Lower lobe of right lung (tissue), 2 donors: ENCODE results near the gene C11orf68. TPM values are rescaled to one million over a fixed set of nuclear protein-coding genes. Genes with fewer than 3 reads are reported as not detected.
"Not testable (repeated sequence)": the region's sequence is repeated elsewhere in the genome, so short reads cannot be mapped to it uniquely, and the experiment has no call there.

Source experiments
- ATAC-seq, 2 donors: fragments of 200-7000 bp; cut with Tn5 transposase; one replicate each; pipeline ENCODE4 v1.9.1; 2020 to 2022; ENCODE audit warnings: mild to moderate bottlenecking in 2 of 2, moderate library complexity in 2 of 2
- DNase-seq: peaks from one replicate; pipeline ENCODE4 v3.0.0-alpha.2; 2020
- H3K27ac ChIP-seq: fragments of 200-600 bp; one replicate; pipeline ENCODE4 v1.8.0; 2022
- H3K27me3 ChIP-seq: fragments of 200-600 bp; one replicate; pipeline ENCODE4 v1.8.0; 2022; ENCODE audit warnings: low read depth
- H3K36me3 ChIP-seq: fragments of 200-600 bp; one replicate; pipeline ENCODE4 v1.8.0; 2022; ENCODE audit warnings: mild to moderate bottlenecking
- H3K4me1 ChIP-seq: fragments of 200-600 bp; one replicate; pipeline ENCODE4 v1.8.0; 2022
- H3K4me3 ChIP-seq: fragments of 200-600 bp; one replicate; pipeline ENCODE4 v1.8.0; 2022; ENCODE audit warnings: mild to moderate bottlenecking
- H3K9me3 ChIP-seq: fragments of 200-600 bp; one replicate; pipeline ENCODE4 v1.8.0; 2022
- intact Hi-C: fragments of 100-400 bp; cut with DNase I; formaldehyde crosslinking; loops from one replicate; pipeline ENCODE4 v1.11.0; 2022
- total RNA-seq: library from RNA; stranded (reverse); fragmentation: NEBNext Ultra II Directional; extraction: Animal tissue kit (Norgen Biotek cat#: 25700); gene quantifications from one replicate; pipeline ENCODE4 v1.2.1, GENCODE V29; 2021
- TF ChIP-seq, protein P1 (sequence below): fragments of 200-600 bp; IDR thresholded peaks from one replicate; pipeline ENCODE4 v1.8.0; 2022; ENCODE audit warnings: antibody characterized with exemption, mild to moderate bottlenecking
- donor health status: DM: no; HTN: yes; CAD: no; lungs with severe emphysema.

The C11orf68 gene
- total RNA-seq, 1 donor from 2014 or later: 36.5 TPM

DNA sequence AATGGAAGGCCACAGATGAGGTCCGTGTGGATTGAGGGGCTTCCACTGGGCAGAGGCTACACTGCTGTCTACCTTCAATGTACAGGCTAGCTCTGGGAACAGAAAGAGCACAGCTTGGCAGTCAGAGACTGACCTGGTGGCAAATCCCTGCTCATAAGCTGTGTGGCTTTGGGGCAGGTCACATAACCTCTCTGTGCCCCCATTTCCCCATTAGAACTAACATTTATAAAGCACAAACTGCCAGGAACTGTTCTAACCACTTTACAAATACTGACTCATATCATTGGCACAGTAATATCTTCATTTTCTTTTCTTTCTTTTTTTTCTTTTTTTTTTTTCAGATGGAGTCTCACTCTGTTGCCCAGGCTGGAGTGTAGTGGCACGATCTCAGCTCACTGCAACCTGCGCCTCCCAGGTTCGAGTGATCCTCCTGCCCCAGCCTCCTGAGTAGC, 21.8 kb downstream of the C11orf68 start:
- Histone ChIP-seq H3K9me3 (no peaks in the 10 kb centered on the region), H3K27me3 (no peaks in the 10 kb centered on the region), H3K36me3 (no peaks in the 10 kb centered on the region), H3K4me1 (peaks cover 52% of the 10 kb centered on the region), H3K4me3 (no peak overlapping the region), H3K27ac (no peak overlapping the region)
- DNase-seq (no peak), ATAC-seq (no peak)
- TF ChIP-seq, protein P1, sequence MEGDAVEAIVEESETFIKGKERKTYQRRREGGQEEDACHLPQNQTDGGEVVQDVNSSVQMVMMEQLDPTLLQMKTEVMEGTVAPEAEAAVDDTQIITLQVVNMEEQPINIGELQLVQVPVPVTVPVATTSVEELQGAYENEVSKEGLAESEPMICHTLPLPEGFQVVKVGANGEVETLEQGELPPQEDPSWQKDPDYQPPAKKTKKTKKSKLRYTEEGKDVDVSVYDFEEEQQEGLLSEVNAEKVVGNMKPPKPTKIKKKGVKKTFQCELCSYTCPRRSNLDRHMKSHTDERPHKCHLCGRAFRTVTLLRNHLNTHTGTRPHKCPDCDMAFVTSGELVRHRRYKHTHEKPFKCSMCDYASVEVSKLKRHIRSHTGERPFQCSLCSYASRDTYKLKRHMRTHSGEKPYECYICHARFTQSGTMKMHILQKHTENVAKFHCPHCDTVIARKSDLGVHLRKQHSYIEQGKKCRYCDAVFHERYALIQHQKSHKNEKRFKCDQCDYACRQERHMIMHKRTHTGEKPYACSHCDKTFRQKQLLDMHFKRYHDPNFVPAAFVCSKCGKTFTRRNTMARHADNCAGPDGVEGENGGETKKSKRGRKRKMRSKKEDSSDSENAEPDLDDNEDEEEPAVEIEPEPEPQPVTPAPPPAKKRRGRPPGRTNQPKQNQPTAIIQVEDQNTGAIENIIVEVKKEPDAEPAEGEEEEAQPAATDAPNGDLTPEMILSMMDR: no peak
- intact Hi-C loops: no loop called here

DNA sequence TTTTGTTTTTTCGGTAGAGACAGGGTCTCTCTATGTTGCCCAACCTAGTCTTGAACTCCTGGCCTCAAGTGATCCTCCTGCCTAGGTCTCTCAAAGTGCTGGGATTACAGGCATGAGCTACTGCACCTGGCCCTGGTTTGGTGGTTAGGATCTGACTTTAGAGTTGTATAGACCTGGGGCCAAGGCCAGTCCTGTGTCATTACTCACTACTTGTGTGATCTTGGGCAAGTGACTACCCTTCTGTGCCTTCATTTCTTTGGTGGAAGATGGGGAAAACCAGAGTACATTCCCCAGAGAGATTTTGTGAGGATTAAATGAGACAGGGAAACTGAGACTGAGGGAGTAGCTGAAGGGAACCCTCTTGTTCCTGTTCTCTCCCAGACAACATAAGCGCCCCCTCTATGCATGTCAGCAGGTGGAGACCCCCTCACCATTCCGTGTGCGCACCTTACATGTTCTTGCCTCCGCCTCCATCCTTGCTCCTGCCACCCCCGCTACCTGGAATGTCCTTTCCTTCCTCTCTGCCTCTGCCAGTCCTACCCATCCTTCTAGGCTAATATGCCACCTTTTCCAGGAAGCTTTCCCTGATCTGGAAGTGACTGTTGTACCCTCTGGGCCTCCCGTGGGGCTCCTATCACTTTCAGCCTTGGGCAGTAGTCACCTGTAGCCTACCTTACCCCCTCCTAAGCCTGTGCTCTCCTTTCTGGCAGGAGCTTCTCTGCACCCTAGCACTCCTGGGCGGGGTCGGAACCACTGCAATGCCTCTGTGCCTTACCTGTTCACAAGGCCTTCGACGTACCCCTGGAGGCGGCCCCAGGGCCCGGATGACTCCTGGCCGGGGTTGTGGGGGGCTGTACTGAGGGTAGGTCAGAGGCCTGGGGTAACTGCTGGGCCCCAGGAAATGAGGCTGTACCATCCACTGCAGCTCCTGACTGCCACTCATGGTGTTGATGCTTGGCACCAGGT, 22.5 kb downstream of the C11orf68 start:
- Histone ChIP-seq H3K4me1 (peaks cover 60% of the 10 kb centered on the region), H3K27ac (no peak overlapping the region), H3K36me3 (no peaks in the 10 kb centered on the region), H3K27me3 (no peaks in the 10 kb centered on the region), H3K4me3 (no peak overlapping the region), H3K9me3 (no peaks in the 10 kb centered on the region)
- DNase-seq (peak; percentile 26), ATAC-seq (no peak)
- TF ChIP-seq, protein P1: no peak
- intact Hi-C loops: no loop called here

DNA sequence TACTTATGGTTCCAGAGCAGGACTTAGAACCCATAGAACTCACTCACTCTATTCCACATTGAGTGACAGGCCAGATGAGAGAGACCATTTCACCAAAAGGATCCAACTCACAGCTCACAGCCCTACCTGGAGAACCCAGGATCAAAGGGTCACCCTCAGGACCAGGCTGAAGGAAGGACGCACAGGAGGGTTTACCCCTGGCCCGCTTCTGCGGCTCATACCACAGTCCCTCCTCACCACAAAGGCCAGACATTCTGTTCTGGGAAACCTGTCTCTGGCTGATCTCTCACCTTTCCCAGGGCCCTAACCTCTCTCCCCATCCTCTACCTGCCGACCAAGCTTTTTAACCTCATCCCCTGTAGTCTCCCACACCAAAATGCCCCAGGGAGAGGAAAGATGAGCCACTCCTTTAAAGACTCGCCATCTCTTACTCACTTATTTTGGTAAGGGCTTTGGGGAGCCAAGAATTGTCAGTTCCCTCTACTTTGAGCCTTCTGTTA, 23.3 kb downstream of the C11orf68 start:
- DNase-seq (peak; percentile 4), ATAC-seq (no peak)
- intact Hi-C loops: no loop called here
- TF ChIP-seq, protein P1: no peak
- Histone ChIP-seq H3K27me3 (no peaks in the 10 kb centered on the region), H3K4me3 (no peak overlapping the region), H3K9me3 (no peaks in the 10 kb centered on the region), H3K36me3 (no peaks in the 10 kb centered on the region), H3K4me1 (peaks cover 59% of the 10 kb centered on the region), H3K27ac (no peak overlapping the region)

DNA sequence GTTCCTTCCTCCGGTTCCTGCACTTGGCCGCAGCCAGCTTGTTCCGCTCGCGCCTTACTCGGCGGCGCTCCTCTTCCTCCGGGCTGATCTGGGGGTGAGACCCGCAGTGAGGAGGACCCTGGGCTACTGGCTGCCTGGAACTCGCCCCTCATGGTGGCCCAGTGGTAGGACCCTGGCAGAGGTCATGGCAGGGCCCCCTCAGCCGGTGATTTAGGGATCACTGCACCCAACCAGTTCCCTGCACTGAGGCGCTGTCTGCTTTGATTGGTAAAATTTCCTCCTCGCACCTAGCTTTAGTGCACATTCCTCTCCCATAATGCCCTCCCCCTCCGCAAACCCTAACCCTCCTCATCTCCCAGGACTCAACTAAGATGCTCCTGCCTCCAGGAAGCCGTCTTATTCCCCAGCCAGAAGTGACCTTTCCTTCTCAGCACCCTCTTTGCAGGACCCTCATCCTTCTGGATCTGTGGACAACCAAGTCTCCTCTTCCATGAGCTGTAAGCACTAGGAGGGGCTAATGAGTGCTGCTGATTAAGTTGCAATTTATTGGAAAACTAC, 24.7 kb downstream of the C11orf68 start:
- no peaks in the 10 kb centered on the region for H3K27me3 ChIP-seq
- peaks cover 59% of the 10 kb centered on the region for H3K4me1 ChIP-seq
- TF ChIP-seq, protein P1: no peak
- H3K36me3 ChIP-seq: no peaks in the 10 kb centered on the region
- peak overlapping the region; percentile 88 for H3K4me3 ChIP-seq
- ATAC-seq: no peak
- no peaks in the 10 kb centered on the region for H3K9me3 ChIP-seq
- DNase-seq: peak; percentile 77
- intact Hi-C loops: no loop called here
- H3K27ac ChIP-seq: peak overlapping the region; percentile 98

DNA sequence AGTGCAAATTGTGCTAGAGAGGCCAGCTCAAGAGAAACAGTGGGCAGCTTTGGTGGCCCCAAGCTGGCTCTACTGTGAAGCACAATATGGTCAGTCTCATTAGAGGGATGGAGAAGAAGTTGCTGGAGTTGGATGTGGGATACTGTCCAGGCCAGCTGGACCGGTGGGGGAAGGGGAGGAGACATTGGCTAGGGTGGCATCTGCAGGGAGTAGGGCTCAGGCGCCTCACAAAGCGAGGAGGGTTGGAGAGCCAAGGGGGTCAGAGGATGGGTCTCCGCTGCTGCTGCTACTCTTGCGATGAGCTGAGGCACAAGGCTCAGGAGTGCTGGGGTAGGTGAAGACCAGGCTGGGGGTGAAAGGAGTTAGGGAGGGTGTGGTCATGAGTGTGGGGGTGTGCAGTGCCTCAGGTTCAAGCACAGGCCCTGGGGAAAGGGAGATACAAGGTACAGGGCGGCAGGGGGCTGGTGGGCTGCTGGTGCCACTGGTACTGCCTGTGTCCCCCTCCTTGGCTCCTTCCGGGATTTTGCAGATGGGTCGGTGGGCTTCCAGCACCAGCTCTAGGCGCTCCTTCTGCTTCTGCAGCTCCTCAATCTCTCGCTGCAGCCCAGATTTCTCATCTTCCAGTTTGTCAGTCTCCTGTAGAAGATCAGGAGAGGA, 26.1 kb downstream of the C11orf68 start:
- intact Hi-C loops: no loop called here
- Histone ChIP-seq H3K4me3 (peak overlapping the region; percentile 88), H3K4me1 (peaks cover 57% of the 10 kb centered on the region), H3K27ac (peak overlapping the region; percentile 98), H3K36me3 (no peaks in the 10 kb centered on the region), H3K9me3 (no peaks in the 10 kb centered on the region), H3K27me3 (no peaks in the 10 kb centered on the region)
- DNase-seq (peak; percentile 38), ATAC-seq (no peak)
- TF ChIP-seq, protein P1: no peak

DNA sequence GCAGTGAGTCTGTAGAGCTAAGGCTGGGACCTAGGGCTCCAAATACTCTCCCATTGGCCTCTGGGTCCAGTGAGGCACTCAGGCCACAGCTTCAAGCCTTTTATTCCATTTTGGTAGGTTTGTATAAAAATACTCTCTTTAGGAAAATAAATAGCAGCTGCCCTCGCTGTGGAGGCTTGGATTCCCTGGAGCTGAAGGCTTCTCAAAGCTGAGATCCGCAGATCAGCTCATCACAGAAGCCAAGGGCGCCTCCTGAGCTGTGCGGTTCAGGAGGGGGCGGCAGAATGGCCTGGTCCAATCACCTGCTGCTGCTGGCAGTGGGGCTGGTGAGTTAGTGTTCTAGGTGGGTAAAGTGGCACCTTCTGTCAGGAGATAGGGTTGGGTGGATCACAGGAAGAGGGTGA, 26.7 kb downstream of the C11orf68 start:
- DNase-seq: peak; percentile 39
- ATAC-seq, intact Hi-C loops, H3K36me3 ChIP-seq, H3K9me3 ChIP-seq, H3K27me3 ChIP-seq: not testable (repeated sequence)
- peak overlapping the region; percentile 98 for H3K27ac ChIP-seq
- peak overlapping the region; percentile 88 for H3K4me3 ChIP-seq
- H3K4me1 ChIP-seq: peaks cover 63% of the 10 kb centered on the region
